GM13977 (cell line): ENCODE results near the gene UROC1.

ENCODE experiments used
- DNase-seq: peaks from one replicate; pipeline ENCODE4 v3.0.0; 2012; ENCODE audit warnings: low spot score
- in situ Hi-C: fragments of 300-500 bp; cut with MboI; formaldehyde crosslinking; loops from one replicate; pipeline ENCODE4 v1.12.0; 2022; ENCODE audit warnings: low sequenced_read_pairs, low pct_unique_long_range_greater_than_20kb, mixed read lengths, inconsistent platforms; ENCODE audit not compliant: unreplicated experiment
- TF ChIP-seq, protein P1 (sequence below): IDR thresholded peaks from 2 replicates; pipeline ENCODE4 v1.5.1; 2012; ENCODE audit warnings: mild to moderate bottlenecking, control low read depth; ENCODE audit not compliant: insufficient read depth; ENCODE audit errors: extremely low read depth, missing control alignments

Gene UROC1

GRCh38 chr3:126509597-126510307, 7.8 kb downstream of the UROC1 start:
- TF ChIP-seq, protein P1, sequence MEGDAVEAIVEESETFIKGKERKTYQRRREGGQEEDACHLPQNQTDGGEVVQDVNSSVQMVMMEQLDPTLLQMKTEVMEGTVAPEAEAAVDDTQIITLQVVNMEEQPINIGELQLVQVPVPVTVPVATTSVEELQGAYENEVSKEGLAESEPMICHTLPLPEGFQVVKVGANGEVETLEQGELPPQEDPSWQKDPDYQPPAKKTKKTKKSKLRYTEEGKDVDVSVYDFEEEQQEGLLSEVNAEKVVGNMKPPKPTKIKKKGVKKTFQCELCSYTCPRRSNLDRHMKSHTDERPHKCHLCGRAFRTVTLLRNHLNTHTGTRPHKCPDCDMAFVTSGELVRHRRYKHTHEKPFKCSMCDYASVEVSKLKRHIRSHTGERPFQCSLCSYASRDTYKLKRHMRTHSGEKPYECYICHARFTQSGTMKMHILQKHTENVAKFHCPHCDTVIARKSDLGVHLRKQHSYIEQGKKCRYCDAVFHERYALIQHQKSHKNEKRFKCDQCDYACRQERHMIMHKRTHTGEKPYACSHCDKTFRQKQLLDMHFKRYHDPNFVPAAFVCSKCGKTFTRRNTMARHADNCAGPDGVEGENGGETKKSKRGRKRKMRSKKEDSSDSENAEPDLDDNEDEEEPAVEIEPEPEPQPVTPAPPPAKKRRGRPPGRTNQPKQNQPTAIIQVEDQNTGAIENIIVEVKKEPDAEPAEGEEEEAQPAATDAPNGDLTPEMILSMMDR, result no peak
- DNase-seq, result no peak
- in situ Hi-C loops, result no loop called here

DNA sequence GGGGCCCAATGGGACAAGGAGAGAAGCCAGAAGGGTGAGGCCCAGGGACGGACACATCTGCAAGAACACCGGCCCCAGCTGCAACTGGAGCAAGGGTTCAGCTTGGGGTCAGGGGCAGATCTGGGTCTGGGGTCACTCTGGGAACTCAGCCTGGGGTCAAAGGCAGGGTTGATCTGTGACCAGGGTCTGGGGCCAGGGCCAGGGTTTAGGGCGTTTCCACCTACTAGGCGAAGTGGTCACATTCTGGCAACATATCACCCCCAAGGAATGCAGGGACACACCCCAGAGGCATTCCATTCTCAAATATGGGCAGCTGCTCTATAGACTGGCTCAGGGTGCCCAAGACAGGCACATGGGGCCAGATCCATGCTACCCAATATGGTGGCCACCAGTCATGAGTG, 9.0 kb downstream of the UROC1 start:
- TF ChIP-seq, protein P1, result no peak
- no peak for DNase-seq
- in situ Hi-C loops, result no loop called here

- DNase-seq, result no peak
- in situ Hi-C loops, result no loop called here
- TF ChIP-seq, protein P1, result no peak
Measured at GRCh38 chr3:126507886-126508285, 9.7 kb downstream of the UROC1 start.

- TF ChIP-seq, protein P1, result no peak
Measured at GRCh38 chr3:126503701-126504100, 13.9 kb downstream of the UROC1 start.

GRCh38 chr3:126502656-126503055, 14.9 kb downstream of the UROC1 start:
- TF ChIP-seq, protein P1, result no peak
- DNase-seq, result no peak
- in situ Hi-C loops, result no loop called here

More at GRCh38 chr3:126503701-126504100, 13.9 kb downstream of the UROC1 start:
- in situ Hi-C loops, result no loop called here
- DNase-seq, result no peak

GRCh38 chr3:126501736-126502135, 15.8 kb downstream of the UROC1 start:
- in situ Hi-C loops, result no loop called here
- TF ChIP-seq, protein P1, result no peak
- no peak for DNase-seq
